Sigmoid colon (tissue), 4 donors: ENCODE results near the gene COL6A2.

Experiments used
- EP300 ChIP-seq, 4 donors: sonication (generic); formaldehyde crosslinking; IDR thresholded peaks; one replicate each; pipeline ENCODE4 v1.6.1; 2017; ENCODE audit warnings: antibody characterized with exemption in 4 of 4
- POLR2A ChIP-seq, 2 donors: fragments of 450-650 bp; IDR thresholded peaks; one replicate each; pipeline ENCODE4 v1.6.1; 2016; ENCODE audit warnings: antibody characterized with exemption in 2 of 2, mild to moderate bottlenecking in 2 of 2, moderate library complexity in 2 of 2
- POLR2AphosphoS5 ChIP-seq, 4 donors: sonication (generic); formaldehyde crosslinking; IDR thresholded peaks; one replicate each; pipeline ENCODE4 v1.6.1; 2017; ENCODE audit warnings: antibody characterized with exemption in 4 of 4
- TF ChIP-seq, protein P1 (sequence below), 4 experiments: fragments of 450-650 bp in 3 of 4; fragments of 200-600 bp in 1 of 4; IDR thresholded peaks; one replicate each; pipeline ENCODE4 v1.5.1; 2016 to 2019; ENCODE audit warnings: antibody characterized with exemption in 4 of 4, mild to moderate bottlenecking in 3 of 4, moderate library complexity in 2 of 4

DNA sequence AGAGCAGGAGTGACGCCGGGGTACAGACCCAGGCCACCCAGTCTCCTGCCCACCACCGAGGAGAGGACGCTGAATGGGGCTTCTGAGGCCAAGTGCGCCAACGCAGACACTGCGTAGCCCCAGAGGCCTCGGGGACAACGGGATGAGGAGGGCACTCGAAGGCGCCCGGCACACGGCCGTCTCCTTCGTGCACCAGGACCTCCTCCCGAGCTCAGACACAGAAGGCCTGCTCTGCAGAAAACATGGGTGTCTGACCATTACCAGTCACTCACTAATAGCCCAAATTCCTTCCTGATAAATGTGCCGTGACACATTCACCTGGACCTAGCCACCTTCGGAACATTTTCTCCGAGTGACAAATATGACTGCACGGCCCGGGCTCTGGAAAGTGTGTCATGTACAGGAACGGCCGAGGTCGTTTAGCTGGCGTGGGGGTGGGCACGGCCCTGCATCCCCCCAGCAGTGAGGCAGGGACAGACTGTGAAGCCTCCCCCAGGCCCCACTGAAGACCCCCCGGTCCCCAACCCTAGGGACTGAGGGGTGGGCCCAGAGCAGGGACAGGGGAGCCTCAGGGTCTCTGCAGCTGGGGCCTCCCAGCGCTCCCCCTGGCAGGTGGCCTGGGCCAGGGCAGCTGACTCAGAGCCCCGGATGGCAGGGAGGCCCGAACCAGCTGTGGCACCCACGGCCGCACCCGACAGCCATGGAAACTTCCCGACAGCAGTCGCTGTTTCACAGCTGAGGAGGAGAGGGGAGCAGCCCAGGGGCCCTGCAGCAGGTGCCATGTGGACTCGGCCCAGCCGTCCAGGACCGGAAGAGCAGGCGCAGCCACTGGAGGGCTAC is 16.7 kb upstream of the COL6A2 start:
- TF ChIP-seq, protein P1, sequence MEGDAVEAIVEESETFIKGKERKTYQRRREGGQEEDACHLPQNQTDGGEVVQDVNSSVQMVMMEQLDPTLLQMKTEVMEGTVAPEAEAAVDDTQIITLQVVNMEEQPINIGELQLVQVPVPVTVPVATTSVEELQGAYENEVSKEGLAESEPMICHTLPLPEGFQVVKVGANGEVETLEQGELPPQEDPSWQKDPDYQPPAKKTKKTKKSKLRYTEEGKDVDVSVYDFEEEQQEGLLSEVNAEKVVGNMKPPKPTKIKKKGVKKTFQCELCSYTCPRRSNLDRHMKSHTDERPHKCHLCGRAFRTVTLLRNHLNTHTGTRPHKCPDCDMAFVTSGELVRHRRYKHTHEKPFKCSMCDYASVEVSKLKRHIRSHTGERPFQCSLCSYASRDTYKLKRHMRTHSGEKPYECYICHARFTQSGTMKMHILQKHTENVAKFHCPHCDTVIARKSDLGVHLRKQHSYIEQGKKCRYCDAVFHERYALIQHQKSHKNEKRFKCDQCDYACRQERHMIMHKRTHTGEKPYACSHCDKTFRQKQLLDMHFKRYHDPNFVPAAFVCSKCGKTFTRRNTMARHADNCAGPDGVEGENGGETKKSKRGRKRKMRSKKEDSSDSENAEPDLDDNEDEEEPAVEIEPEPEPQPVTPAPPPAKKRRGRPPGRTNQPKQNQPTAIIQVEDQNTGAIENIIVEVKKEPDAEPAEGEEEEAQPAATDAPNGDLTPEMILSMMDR (IDR thresholded peaks at IDR 0.05), result no peak
- TF ChIP-seq POLR2A (IDR thresholded peaks at IDR 0.05) (no peak), POLR2AphosphoS5 (IDR thresholded peaks at IDR 0.05) (no peak), EP300 (IDR thresholded peaks at IDR 0.05) (no peak)
